Stimulated activated CD4-positive, alpha-beta T cell treated with anti-CD3 and anti-CD28 coated beads, TNF-alpha, amount 100 ng/mL, for 1 hour (primary cell): ENCODE measurements around the gene RPS10.
"Not testable (repeated sequence)": the region's sequence is repeated elsewhere in the genome, so short reads cannot be mapped to it uniquely, and the experiment has no call there.

ENCODE experiments used
- DNase-seq, 3 donors: peaks; one replicate each; pipeline ENCODE4 v3.0.0-alpha.2; 2020; ENCODE audit warnings: low read depth in 3 of 3, low spot score in 1 of 3

The RPS10 gene

GRCh38 chr6:34451192-34451591, 25.3 kb upstream of the RPS10 start:
- DNase-seq = no peak

GRCh38 chr6:34447910-34448309, 22.0 kb upstream of the RPS10 start:
- DNase-seq = no peak

GRCh38 chr6:34447386-34447785, 21.5 kb upstream of the RPS10 start:
- no peak for DNase-seq

DNA sequence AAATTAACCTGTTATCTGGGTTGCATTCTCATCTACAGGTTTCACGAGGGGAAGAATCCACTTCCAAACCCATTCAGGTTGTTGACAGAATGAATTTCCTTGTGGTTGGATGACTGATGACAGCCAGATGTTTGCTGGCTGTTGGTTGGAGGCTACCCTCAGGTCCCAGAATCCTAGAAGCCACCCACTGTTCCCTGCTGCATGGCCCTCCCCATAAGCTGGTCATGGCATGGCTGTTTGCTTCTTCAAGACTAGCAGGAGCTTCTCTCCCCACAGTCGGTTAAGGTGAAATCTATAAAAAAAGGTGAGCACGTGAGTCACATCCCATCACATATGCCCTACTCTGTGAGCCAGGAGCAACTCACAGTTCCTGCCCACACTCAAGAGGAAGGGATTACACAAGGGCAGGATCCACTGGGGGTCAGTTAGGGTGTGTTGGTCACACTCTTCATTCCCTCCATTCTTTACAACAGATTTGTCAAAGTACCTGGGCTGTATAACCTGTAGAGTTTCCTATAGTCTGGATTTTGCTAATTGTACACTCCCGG, 19.5 kb upstream of the RPS10 start:
- DNase-seq = no peak

- no peak for DNase-seq
Measured at GRCh38 chr6:34441526-34441925, 15.7 kb upstream of the RPS10 start.

DNA sequence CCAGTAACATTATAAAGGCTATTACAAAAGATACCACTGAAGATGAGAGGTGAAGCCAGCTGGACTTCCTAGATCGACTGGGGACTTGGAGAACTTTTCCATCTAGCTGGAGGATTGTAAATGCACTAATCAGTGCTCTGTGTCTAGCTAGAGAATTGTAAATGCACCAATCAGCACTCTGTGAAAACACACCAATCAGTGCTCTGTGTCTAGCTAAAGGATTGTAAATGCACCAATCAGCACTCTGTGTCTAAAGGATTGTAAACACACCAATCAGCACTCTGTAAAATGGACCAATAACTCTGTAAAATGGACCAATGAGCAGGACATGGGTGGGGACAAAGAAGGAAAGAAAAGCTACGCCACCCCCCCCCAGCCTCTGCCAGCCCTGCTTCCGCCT, 13.6 kb upstream of the RPS10 start:
- no peak for DNase-seq

DNA sequence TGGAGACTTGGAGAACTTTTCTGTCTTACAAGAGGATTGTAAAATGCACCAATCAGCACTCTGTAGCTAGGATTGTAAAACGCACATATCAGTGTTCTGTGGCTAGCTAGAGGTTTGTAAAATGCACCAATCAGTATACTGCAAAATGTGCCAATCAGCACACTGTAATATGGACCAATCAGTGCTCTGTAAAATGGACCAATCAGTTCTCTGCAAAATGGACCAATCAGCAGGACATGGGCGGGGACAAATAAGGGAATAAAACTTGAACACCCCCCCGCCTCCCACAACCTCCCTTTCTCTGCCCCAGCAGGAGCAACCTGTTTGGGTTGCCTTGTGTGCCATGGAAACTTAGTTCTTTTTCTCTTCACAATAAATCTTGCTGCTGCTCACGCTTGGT, 12.8 kb upstream of the RPS10 start:
- DNase-seq = no peak

DNA sequence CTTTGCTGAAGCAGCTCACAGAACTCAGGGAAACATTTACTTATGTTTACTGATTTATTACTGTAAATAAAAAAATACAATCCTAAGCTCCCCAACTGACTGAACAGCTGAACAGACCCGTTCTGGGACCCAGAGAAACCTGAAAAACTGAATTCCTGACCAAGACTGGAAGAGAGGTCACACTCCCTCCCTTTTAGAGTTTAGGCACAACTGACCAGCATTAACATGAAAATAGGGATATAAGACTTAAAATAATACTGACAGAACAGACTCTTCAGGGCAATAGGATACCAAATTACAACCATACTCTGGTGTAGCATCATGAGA, 11.7 kb upstream of the RPS10 start:
- DNase-seq = no peak

GRCh38 chr6:34436803-34437643, 11.2 kb upstream of the RPS10 start:
- DNase-seq = no peak

DNA sequence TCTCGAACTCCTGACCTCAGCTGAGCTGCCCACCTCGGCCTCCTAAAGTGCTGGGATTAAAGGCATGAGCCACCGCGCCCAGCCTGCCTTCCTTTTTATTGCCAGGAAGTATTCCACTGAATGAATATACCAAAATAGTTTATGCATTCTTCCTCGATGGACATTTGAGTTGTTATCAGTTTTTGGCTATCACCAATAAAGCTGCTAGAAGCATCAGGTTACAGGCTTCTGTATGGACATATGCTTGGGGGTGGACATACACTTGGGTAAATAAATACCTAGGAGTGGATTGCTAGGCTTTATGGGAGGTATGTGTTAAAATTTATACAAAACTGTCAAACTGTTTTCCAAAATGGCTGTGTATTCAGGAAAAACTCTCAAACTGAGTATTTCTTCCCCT, 10.0 kb upstream of the RPS10 start:
- no peak for DNase-seq

GRCh38 chr6:34425132-34425497, 754 bp downstream of the RPS10 start:
- peak in 1 of 3 donors; percentile 7 for DNase-seq

GRCh38 chr6:34424200-34425131, 1.4 kb downstream of the RPS10 start:
- DNase-seq = no peak

- no peak for DNase-seq
Measured at GRCh38 chr6:34423254-34423653, 2.6 kb downstream of the RPS10 start.

DNA sequence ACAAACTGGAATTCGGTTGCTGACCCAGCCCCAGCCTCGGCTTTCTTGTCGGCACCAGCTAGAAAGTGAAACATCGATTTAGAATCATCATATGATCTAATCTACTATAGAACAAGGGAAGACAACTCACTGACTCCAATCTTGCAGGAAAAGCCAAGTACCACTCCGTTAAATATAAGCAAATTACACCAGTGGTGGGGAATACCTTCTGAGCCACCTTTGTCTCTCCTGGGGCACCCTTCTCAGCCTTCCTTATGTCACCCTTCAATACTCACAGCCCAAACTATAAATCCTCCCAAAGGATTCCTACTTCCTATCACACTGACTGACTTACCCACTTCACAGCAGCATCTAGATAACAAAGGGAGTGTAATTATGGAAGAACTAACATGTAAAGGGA, 7.5 kb downstream of the RPS10 start:
- DNase-seq = no peak

DNA sequence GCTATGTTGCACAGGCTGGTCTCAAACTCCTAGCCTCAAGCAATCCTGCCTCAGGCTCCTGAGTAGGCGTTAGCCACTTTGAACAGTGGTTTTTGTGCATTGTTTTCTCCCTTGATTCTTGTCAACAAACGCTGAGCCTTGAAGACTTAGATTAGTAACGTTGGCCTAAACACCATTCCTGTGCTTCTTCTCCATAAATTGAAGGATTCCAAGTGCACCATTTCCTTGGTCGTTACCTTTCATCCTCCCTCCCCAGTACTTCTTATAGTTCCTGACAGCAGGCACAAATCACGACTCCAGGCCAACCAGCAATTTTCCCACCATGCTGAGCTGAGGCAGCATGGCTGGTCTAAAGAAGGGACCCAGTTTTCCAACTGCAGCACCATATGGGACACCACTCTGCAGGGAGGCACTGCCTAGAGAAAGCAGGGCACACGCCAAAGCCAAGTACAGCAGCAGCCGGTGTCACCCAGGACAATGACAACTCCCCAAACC, 8.9 kb downstream of the RPS10 start:
- DNase-seq = no peak

DNA sequence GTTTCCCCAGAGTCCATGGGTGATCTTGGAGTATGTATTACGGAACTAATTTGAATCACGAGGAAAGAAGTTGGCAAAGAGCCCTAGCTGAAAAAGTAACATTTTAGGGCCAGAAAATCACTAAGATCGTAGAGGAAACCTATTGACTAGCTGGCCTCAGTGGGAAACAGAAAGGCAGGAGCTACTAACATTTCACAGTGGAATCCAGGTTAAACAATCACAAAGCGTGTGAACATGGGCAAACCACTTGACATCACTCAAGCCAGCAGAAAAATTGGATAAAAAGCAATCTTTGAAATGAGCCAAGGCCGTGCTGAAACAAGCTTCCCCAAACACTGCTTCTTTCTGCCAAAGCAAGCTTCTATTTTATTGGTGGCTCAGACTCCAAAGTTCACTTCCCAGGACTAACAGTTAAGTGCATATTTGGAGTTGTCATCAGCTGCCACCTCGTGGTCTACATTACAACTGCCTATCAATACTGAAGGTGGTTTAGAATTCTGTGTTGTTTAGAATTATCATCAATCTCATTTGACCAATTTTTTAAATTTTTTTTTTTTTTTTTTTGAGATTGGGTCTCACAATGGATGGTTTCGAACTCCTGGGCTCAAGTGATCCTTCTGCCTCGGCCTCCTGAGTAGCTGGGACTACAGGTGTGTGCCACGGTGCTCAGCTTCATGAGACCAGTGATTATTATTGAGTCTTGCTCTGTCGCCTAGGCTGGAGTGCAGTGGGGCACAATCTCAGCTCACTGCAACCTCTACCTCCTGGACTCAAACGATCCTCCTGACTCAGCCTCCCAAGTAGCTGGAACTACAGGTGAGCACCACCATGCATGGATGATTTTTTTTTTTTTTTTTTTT, 10.6 kb downstream of the RPS10 start:
- DNase-seq = no peak

GRCh38 chr6:34412643-34413214, 13.1 kb downstream of the RPS10 start:
- DNase-seq = no peak

DNA sequence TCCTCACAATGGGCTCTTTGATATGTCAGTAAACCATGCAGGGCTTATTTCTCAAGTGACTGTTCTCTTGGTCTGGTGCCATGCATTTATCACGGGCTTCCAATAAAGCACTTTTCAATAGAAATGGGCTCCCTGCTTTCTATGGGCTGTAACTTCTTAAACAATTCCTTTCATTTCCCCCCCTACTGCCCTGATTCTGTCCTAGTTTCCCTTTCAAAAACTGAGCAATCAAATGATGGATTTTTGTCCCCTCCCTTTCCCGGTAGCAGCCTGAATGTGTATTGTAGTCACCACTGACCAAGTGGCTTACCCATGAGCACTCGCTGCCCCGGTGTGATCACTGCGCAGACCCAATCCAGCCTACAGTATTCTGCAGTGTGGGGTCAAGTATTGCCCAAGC, 13.9 kb downstream of the RPS10 start:
- no peak for DNase-seq

- not testable (repeated sequence) for DNase-seq
Measured at GRCh38 chr6:34407915-34408314, 18.0 kb downstream of the RPS10 start.

DNA sequence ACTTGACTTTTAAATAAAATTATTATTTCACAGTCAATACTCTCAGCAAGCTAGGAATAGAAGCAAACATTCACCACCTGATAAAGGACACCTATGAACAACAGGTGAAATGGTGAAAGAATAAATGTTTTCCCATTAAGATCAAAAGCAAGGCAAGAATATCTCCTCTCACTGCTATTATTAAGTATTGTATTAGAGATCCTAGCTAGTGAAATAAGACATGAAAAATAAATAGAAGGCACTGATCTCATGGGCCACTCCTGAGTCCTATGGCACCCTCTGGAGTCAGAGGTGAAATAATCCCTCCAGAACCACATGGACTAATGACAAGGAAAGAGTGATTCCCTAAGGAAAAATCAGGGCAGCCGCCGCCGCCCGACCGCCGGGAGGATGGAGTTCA, 29.4 kb downstream of the RPS10 start:
- no peak for DNase-seq

GRCh38 chr6:34393966-34394305, 31.9 kb downstream of the RPS10 start:
- DNase-seq = no peak
